A673 (cell line): ENCODE data around the gene PPP2R2D. TPM values are rescaled to one million over a fixed set of nuclear protein-coding genes. Genes with fewer than 3 reads are reported as not detected.

Experiments
- BruUV-seq: library from RNA; stranded (reverse); fragments of 400-500 nt; replicated peaks from 2 replicates; lab custom pipeline; 2021; lab: Mats Ljungman, UMichigan
- CTCF ChIA-PET: fragments of 300-600 bp; sonication (Branson Sonifier 250); formaldehyde crosslinking; loops from one replicate; lab custom pipeline; 2022; ENCODE audit warnings: antibody characterized with exemption; lab: Charles Lee
- POLR2A ChIA-PET: fragments of 300-600 bp; sonication (Branson Sonifier 250); formaldehyde crosslinking; loops from one replicate; lab custom pipeline; 2022; ENCODE audit warnings: antibody characterized with exemption; ENCODE audit not compliant: low non-redundant PET; lab: Charles Lee
- DNase-seq: peaks from one replicate; pipeline ENCODE4 v3.0.0-alpha.2; 2015; ENCODE audit warnings: low spot score
- H3K27ac ChIP-seq: fragments of 200-600 bp; sonication (generic); 2 replicates; pipeline ENCODE4 v1.5.1; 2016; ENCODE audit warnings: mixed run types, low read depth, mild to moderate bottlenecking, mixed read lengths, antibody characterized with exemption, low read length; ENCODE audit not compliant: poor library complexity, severe bottlenecking
- H3K27me3 ChIP-seq: fragments of 200-600 bp; sonication (generic); replicated peaks from 2 replicates; pipeline ENCODE4 v1.6.1; 2017; ENCODE audit warnings: mixed run types, low read depth, mild to moderate bottlenecking, mixed read lengths, antibody characterized with exemption, low read length; ENCODE audit not compliant: insufficient read depth, poor library complexity
- H3K36me3 ChIP-seq: fragments of 200-600 bp; sonication (generic); 2 replicates; pipeline ENCODE4 v1.6.1; 2016; ENCODE audit warnings: mixed run types, mild to moderate bottlenecking, mixed read lengths, antibody characterized with exemption, low read length; ENCODE audit not compliant: insufficient read depth, poor library complexity, severe bottlenecking
- H3K4me1 ChIP-seq: fragments of 200-600 bp; sonication (generic); 2 replicates; pipeline ENCODE4 v1.6.1; 2017; ENCODE audit warnings: mixed run types, mild to moderate bottlenecking, mixed read lengths, antibody characterized with exemption, low read length; ENCODE audit not compliant: insufficient read depth, poor library complexity, severe bottlenecking
- H3K4me3 ChIP-seq: fragments of 200-600 bp; sonication (generic); 2 replicates; pipeline ENCODE4 v1.5.1; 2016; ENCODE audit warnings: low read depth, mixed run types, mild to moderate bottlenecking, mixed read lengths, low read length; ENCODE audit not compliant: poor library complexity, severe bottlenecking
- H3K9me3 ChIP-seq: fragments of 200-600 bp; sonication (generic); 2 replicates; pipeline ENCODE4 v1.6.1; 2016; ENCODE audit warnings: mixed run types, low read depth, mild to moderate bottlenecking, mixed read lengths, antibody characterized with exemption, low read length; ENCODE audit not compliant: poor library complexity, severe bottlenecking
- CTCF ChIP-seq: fragments of 300-800, 200-600 bp; sonication (generic); conservative IDR thresholded peaks from 2 replicates; pipeline ENCODE4 v1.5.1; 2017; ENCODE audit warnings: low read depth, mild to moderate bottlenecking, antibody characterized with exemption, low read length, moderate library complexity, mixed read lengths
- EZH2 ChIP-seq: fragments of 200-600 bp; sonication (generic); IDR thresholded peaks from 2 replicates; pipeline ENCODE4 v1.6.1; 2017; ENCODE audit warnings: borderline replicate concordance, low read depth, mild to moderate bottlenecking, mixed read lengths, antibody characterized with exemption, low read length; ENCODE audit not compliant: poor library complexity, severe bottlenecking
- intact Hi-C: fragments of 100-400 bp; cut with micrococcal nuclease; formaldehyde crosslinking; loops from one replicate; pipeline ENCODE4 v1.10.0; 2022; ENCODE audit not compliant: unreplicated experiment
- total RNA-seq: library from RNA; stranded (reverse); gene quantifications from 2 replicates; pipeline ENCODE4 v1.2.3, GENCODE V29; 2021

Gene PPP2R2D
- total RNA-seq, 1 experiment from 2014 or later = 49.1 TPM

DNA sequence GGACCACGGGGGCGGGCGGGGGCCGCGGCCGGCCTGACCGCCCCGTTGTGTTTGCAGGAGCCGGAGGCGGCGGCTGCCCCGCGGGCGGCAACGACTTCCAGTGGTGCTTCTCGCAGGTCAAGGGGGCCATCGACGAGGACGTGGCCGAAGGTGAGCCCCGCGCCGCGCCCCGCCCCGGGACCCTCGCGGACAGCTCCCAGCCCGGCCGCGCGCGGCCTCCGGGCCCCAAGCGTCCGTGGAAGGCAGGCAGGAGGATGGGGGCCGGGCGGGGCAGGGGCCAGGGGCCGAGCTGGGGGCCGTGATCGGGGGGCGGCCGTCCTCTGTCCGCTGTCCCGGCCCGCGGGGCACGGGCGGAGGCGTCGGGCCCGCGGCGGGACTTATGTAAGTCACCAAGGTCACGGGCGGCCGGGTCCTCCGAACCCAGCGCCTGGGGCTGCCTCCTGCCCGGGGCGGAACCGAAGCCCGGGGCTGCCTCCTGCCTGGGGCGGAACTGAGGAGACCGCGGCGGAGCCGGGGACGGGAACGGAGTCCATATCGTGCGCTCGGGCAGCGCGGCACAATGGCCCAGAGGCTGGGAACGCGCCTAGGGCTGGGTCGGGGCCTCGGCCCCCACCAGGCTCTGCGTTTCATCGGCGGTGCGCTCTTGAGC is 497 bp downstream of the PPP2R2D start:
- TF ChIP-seq EZH2 (no peak), CTCF (no peak)
- POLR2A ChIA-PET = no interaction called here
- CTCF ChIA-PET = no interaction called here
- Histone ChIP-seq H3K4me1 (peaks cover 7% of the 10 kb centered on the region), H3K36me3 (peaks cover 15% of the 10 kb centered on the region), H3K9me3 (no peaks in the 10 kb centered on the region), H3K27ac (peak overlapping the region; percentile 91), H3K4me3 (peak overlapping the region; percentile 93), H3K27me3 (peaks cover 15% of the 10 kb centered on the region)
- peak; percentile 35 for DNase-seq
- intact Hi-C loops = no loop called here
- BruUV-seq = no TSS peak

DNA sequence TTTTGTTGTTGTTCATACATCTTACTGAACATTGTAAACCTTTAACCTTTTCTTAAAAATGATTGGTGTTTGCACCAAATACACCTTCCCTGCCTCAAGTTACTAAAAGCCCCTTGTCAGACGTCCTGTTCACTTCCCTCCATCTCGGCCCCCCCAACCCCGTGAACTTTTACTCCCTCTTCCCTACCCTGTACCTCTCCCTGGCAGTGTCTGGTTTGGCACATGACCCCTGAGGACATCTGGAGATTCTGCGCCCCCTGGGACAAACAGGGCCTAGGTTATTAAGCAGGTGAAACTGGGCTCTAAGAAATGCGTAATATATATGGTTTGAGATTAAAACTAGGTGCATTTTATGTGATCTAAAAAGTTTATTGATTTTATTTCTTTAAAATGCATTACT is 1.4 kb downstream of the PPP2R2D start:
- peak overlapping the region; percentile 93 for H3K4me3 ChIP-seq
- intact Hi-C loops = no loop called here
- H3K4me1 ChIP-seq = peaks cover 7% of the 10 kb centered on the region
- H3K9me3 ChIP-seq = no peaks in the 10 kb centered on the region
- BruUV-seq = TSS peak; percentile 55
- DNase-seq = no peak
- no peak overlapping the region for H3K27ac ChIP-seq
- TF ChIP-seq EZH2 (no peak), CTCF (no peak)
- H3K27me3 ChIP-seq = peaks cover 15% of the 10 kb centered on the region
- peaks cover 19% of the 10 kb centered on the region for H3K36me3 ChIP-seq
- ChIA-PET CTCF (no interaction called here), POLR2A (no interaction called here)

- intact Hi-C loops = no loop called here
- Histone ChIP-seq H3K9me3 (no peaks in the 10 kb centered on the region), H3K4me1 (peaks cover 7% of the 10 kb centered on the region), H3K27ac (no peak overlapping the region), H3K36me3 (peaks cover 21% of the 10 kb centered on the region), H3K27me3 (peaks cover 15% of the 10 kb centered on the region), H3K4me3 (peak overlapping the region; percentile 93)
- ChIA-PET POLR2A (no interaction called here), CTCF (interaction anchor here (0.6 kb wide), 1 partner anchor 120 kb away, joined by 3 read pairs; no protein-coding TSS in a partner anchor)
- BruUV-seq = no TSS peak
- no peak for DNase-seq
- TF ChIP-seq CTCF = no peak
- no peak for TF ChIP-seq EZH2
Observed at GRCh38 chr10:131902691-131903090, 1.9 kb downstream of the PPP2R2D start.
